ENCODE measurements around the gene ARHGAP15. TPM values are rescaled to one million over a fixed set of nuclear protein-coding genes. Genes with fewer than 3 reads are reported as not detected.

Gene ARHGAP15
- total RNA-seq, 1 donor from 2014 or later = 9.1 TPM

DNA sequence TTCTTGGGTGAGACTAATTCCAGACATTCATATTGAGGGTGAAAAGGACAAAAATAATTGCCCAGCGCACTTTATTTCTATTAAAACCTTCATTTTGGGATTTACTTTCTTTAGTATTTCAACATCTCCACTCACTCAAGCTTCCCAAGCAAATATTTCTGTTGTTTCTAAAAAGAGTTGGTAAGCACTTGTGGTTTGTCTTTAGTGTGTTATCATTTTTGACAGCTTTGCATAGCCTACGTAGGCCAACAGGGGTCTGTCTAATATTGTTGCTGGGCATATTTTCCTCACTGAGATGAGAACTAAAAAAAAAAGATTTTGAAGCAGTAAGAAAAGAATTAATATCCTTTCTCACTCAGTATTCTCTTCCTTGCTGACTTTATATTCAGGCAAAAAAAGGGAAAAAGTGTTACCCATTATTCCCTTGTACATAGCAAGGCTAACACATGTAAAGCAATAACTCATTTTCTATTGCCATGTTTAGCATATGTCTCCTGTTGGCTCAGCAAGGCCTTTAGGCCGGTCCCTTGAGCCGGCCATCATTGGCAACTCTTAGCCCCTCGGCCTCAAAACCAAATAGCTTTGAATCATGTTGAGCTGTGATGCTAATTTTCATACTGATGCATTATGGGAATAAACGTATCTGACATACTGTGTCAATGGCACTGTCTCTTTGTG is 494.2 kb downstream of the ARHGAP15 start:
- no peak for DNase-seq (ENCODE audit: extremely low spot score in 2 of 2)
- H3K27me3 ChIP-seq = no peaks in the 10 kb centered on the region
- TF ChIP-seq, protein P1, sequence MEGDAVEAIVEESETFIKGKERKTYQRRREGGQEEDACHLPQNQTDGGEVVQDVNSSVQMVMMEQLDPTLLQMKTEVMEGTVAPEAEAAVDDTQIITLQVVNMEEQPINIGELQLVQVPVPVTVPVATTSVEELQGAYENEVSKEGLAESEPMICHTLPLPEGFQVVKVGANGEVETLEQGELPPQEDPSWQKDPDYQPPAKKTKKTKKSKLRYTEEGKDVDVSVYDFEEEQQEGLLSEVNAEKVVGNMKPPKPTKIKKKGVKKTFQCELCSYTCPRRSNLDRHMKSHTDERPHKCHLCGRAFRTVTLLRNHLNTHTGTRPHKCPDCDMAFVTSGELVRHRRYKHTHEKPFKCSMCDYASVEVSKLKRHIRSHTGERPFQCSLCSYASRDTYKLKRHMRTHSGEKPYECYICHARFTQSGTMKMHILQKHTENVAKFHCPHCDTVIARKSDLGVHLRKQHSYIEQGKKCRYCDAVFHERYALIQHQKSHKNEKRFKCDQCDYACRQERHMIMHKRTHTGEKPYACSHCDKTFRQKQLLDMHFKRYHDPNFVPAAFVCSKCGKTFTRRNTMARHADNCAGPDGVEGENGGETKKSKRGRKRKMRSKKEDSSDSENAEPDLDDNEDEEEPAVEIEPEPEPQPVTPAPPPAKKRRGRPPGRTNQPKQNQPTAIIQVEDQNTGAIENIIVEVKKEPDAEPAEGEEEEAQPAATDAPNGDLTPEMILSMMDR (IDR thresholded peaks at IDR 0.05) = no peak
- TF ChIP-seq POLR2A (IDR thresholded peaks at IDR 0.05) (no peak), POLR2AphosphoS5 (IDR thresholded peaks at IDR 0.05; ENCODE audit: insufficient read depth in 1 of 2, low read depth in 1 of 2) (no peak)
- H3K4me3 ChIP-seq = no peak overlapping the region
- H3K27ac ChIP-seq = no peak overlapping the region
- H3K9me3 ChIP-seq = no peaks in the 10 kb centered on the region
- no peaks in the 10 kb centered on the region for H3K36me3 ChIP-seq
- intact Hi-C loops (cut with DNase I) = no loop called here
- H3K4me1 ChIP-seq = no peaks in the 10 kb centered on the region

DNA sequence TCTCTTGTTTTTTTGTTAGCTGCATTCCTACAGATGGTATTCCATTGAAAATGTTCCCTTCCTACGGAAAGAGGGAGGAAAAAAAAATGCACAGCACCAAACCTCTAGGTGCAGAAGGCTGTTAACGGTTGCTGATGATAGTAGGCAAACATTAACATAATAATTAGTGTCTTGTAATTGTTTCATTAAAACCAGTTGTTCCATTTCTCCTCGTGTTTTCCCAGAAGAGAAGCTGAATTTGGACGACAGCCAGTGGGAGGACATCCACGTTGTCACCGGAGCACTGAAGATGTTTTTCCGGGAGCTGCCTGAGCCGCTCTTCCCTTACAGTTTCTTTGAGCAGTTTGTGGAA is 494.7 kb downstream of the ARHGAP15 start:
- Histone ChIP-seq H3K9me3 (no peaks in the 10 kb centered on the region), H3K4me3 (no peak overlapping the region), H3K36me3 (no peaks in the 10 kb centered on the region), H3K4me1 (no peaks in the 10 kb centered on the region), H3K27ac (no peak overlapping the region), H3K27me3 (no peaks in the 10 kb centered on the region)
- TF ChIP-seq POLR2AphosphoS5 (IDR thresholded peaks at IDR 0.05; ENCODE audit: insufficient read depth in 1 of 2, low read depth in 1 of 2) = no peak
- no peak for DNase-seq (ENCODE audit: extremely low spot score in 2 of 2)
- intact Hi-C loops (cut with DNase I) = no loop called here

DNA sequence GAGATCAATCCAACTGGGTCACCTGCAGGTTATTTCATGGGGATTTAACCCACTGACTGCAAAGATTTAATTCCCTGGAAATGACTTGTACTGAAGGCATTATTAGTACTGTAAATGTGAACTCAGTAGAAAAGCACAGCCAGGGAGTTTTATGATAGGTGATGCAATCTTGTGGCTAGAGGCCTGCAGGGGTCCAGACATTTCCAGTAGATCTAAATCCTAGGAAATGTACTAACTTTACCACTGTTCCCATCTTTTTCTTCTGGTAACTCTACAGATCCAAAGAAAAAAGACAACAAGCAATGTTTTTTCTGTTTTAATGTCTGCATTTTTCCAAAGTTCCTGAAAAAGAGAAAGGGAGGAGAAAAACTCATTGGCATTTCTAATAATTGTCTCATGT is 500.1 kb downstream of the ARHGAP15 start:
- intact Hi-C loops (cut with DNase I) = no loop called here
- Histone ChIP-seq H3K4me1 (no peaks in the 10 kb centered on the region), H3K36me3 (no peaks in the 10 kb centered on the region), H3K27me3 (no peaks in the 10 kb centered on the region), H3K4me3 (no peak overlapping the region), H3K27ac (no peak overlapping the region), H3K9me3 (no peaks in the 10 kb centered on the region)
- TF ChIP-seq, protein P1 (IDR thresholded peaks at IDR 0.05) = no peak
- TF ChIP-seq POLR2A (IDR thresholded peaks at IDR 0.05) (no peak), POLR2AphosphoS5 (IDR thresholded peaks at IDR 0.05; ENCODE audit: insufficient read depth in 1 of 2, low read depth in 1 of 2) (no peak)
- no peak for DNase-seq (ENCODE audit: extremely low spot score in 2 of 2)

DNA sequence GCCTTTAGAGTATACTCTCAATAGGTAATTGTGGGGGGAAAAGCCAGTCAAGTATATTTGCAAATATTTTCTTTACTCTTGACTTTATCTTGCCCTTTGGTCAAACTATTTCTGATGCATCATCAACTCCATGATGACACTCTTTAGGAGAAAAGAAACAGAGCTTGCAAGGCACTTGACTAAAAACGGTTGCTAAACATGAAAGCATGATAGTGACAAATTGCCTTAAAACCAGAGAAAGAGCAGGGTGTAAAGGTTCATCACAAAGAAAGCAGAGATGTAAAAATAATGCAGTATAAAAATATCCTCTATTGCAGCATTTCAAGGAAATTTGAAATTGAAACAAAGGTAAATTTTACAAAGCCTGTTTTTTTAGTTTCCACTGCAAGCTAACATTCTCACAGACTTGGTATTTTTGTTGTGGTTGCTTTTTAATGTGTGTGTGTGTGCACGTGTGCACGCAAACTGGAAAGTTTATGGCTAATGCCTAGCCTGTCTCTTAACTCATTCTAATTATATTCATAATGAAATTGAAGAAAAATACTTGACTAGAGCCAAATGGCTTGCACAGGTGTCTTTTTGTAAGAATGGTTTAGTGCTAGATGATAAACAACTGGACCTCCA is 503.6 kb downstream of the ARHGAP15 start:
- Histone ChIP-seq H3K4me1 (no peaks in the 10 kb centered on the region), H3K27me3 (no peaks in the 10 kb centered on the region), H3K27ac (no peak overlapping the region), H3K9me3 (no peaks in the 10 kb centered on the region), H3K4me3 (no peak overlapping the region), H3K36me3 (no peaks in the 10 kb centered on the region)
- intact Hi-C loops (cut with DNase I) = no loop called here
- DNase-seq (ENCODE audit: extremely low spot score in 2 of 2) = no peak
- TF ChIP-seq, protein P1 (IDR thresholded peaks at IDR 0.05) = no peak
- no peak for TF ChIP-seq POLR2A (IDR thresholded peaks at IDR 0.05)

DNA sequence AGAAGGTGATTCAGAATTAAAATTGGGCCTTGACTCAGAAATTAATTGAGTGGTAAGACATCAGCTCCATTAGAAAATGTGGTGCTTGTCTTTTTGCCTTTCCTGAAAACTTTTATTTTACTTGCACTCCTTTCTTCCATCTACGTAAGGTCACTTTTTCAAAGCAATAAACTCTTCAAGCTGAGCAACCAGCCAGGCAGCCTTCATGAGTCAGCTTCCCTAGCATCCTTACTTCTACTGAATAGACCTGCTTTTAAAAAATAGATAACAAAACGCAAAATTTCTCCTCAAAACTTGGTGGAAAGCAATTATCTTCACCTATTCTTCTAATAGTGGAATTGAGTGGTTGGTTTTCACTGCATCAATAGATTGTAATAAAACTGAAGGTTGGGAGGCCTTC is 504.2 kb downstream of the ARHGAP15 start:
- intact Hi-C loops (cut with DNase I) = no loop called here
- TF ChIP-seq POLR2A (IDR thresholded peaks at IDR 0.05) = no peak
- TF ChIP-seq, protein P1 (IDR thresholded peaks at IDR 0.05) = no peak
- TF ChIP-seq POLR2AphosphoS5 (IDR thresholded peaks at IDR 0.05; ENCODE audit: insufficient read depth in 1 of 2, low read depth in 1 of 2) = no peak
- no peak for DNase-seq (ENCODE audit: extremely low spot score in 2 of 2)
- Histone ChIP-seq H3K4me3 (no peak overlapping the region), H3K27me3 (no peaks in the 10 kb centered on the region), H3K36me3 (no peaks in the 10 kb centered on the region), H3K27ac (no peak overlapping the region), H3K9me3 (no peaks in the 10 kb centered on the region), H3K4me1 (no peaks in the 10 kb centered on the region)

All from vagina (tissue), 2 donors.